GM23248 (cell line): ENCODE measurements around the gene RS1. TPM values are rescaled to one million over a fixed set of nuclear protein-coding genes. Genes with fewer than 3 reads are reported as not detected.

Source experiments
- DNase-seq: peaks from one replicate; pipeline ENCODE4 v3.0.0-alpha.2; 2015
- H2AFZ ChIP-seq: fragments of 200-600 bp; sonication (generic); 2 replicates; pipeline ENCODE4 v1.6.1; 2016; ENCODE audit warnings: antibody characterized with exemption
- H3F3A ChIP-seq: fragments of 200-600 bp; sonication (generic); 2 replicates; pipeline ENCODE4 v1.6.1; 2016; ENCODE audit warnings: mild to moderate bottlenecking, antibody characterized with exemption, mixed run types; ENCODE audit not compliant: insufficient read depth
- H3K27ac ChIP-seq: fragments of 200-600 bp; sonication (generic); 2 replicates; pipeline ENCODE4 v1.5.1; 2016; ENCODE audit warnings: mild to moderate bottlenecking
- H3K27me3 ChIP-seq: fragments of 200-600 bp; sonication (generic); replicated peaks from 2 replicates; pipeline ENCODE4 v1.6.1; 2016; ENCODE audit warnings: mild to moderate bottlenecking; ENCODE audit not compliant: insufficient read depth
- H3K36me3 ChIP-seq: fragments of 200-600 bp; sonication (generic); 2 replicates; pipeline ENCODE4 v1.6.1; 2016; ENCODE audit warnings: low read depth, mild to moderate bottlenecking
- H3K4me1 ChIP-seq: fragments of 200-600 bp; sonication (generic); 2 replicates; pipeline ENCODE4 v1.6.1; 2016; ENCODE audit warnings: mild to moderate bottlenecking; ENCODE audit not compliant: insufficient read depth
- H3K4me2 ChIP-seq: fragments of 200-600 bp; sonication (generic); one replicate; pipeline ENCODE4 v1.6.1; 2016; ENCODE audit warnings: mild to moderate bottlenecking; ENCODE audit not compliant: unreplicated experiment
- H3K4me3 ChIP-seq: fragments of 200-600 bp; sonication (generic); 2 replicates; pipeline ENCODE4 v1.5.1; 2016; ENCODE audit warnings: mild to moderate bottlenecking
- H3K79me2 ChIP-seq: fragments of 200-600 bp; sonication (generic); 2 replicates; pipeline ENCODE4 v1.6.1; 2016; ENCODE audit warnings: mild to moderate bottlenecking; ENCODE audit not compliant: insufficient read depth
- H3K9ac ChIP-seq: fragments of 200-600 bp; sonication (generic); 2 replicates; pipeline ENCODE4 v1.6.1; 2016; ENCODE audit warnings: mild to moderate bottlenecking
- H3K9me2 ChIP-seq: fragments of 200-600 bp; sonication (generic); 2 replicates; pipeline ENCODE4 v1.6.1; 2016; ENCODE audit warnings: mixed run types, mild to moderate bottlenecking, moderate library complexity; ENCODE audit not compliant: insufficient read depth
- H3K9me3 ChIP-seq: fragments of 200-600 bp; sonication (generic); one replicate; pipeline ENCODE4 v1.6.1; 2017; ENCODE audit warnings: low read depth
- H4K20me1 ChIP-seq: fragments of 200-600 bp; sonication (generic); 2 replicates; pipeline ENCODE4 v1.6.0; 2016; ENCODE audit not compliant: insufficient read depth
- EZH2 ChIP-seq: fragments of 200-600 bp; sonication (generic); IDR thresholded peaks from 2 replicates; pipeline ENCODE4 v1.6.1; 2018; ENCODE audit warnings: antibody characterized with exemption, mild to moderate bottlenecking; ENCODE audit not compliant: insufficient read depth, poor library complexity, severe bottlenecking
- EZH2phosphoT487 ChIP-seq: fragments of 200-600 bp; sonication (generic); IDR thresholded peaks from 2 replicates; pipeline ENCODE4 v1.6.1; 2018; ENCODE audit warnings: antibody characterized with exemption, moderate library complexity, mild to moderate bottlenecking, low read depth; ENCODE audit not compliant: insufficient read depth
- WGBS, 2 experiments: methylation state at CpG; one replicate each; pipeline ENCODE4 v1.1.6; 2015 to 2017; ENCODE audit warnings: low lambda C conversion rate in 2 of 2, low coverage in 1 of 2; ENCODE audit errors: missing lambda C conversion rate in 2 of 2; 5-methylcytosine and 5-hydroxymethylcytosine counted together
- in situ Hi-C: fragments of 300-500 bp; cut with MboI; formaldehyde crosslinking; loops from 2 replicates; pipeline ENCODE4 v1.15.0; 2020
- polyA plus RNA-seq: library from polyadenylated mRNA; unstranded; fragments of >200 nt; fragmentation: Nextera tagmentation; extraction: Ambion mirVana; gene quantifications from 2 replicates; pipeline ENCODE4 v1.2.1, GENCODE V29; 2016
- total RNA-seq: library from RNA; depleted of rRNA; stranded (reverse); fragments of >200 nt; shearing (Covaris generic); gene quantifications from 2 replicates; pipeline ENCODE4 v1.2.3, GENCODE V29; 2014

The RS1 gene
- total and polyA plus RNA-seq, 2 experiments from 2014 or later = not detected

DNA sequence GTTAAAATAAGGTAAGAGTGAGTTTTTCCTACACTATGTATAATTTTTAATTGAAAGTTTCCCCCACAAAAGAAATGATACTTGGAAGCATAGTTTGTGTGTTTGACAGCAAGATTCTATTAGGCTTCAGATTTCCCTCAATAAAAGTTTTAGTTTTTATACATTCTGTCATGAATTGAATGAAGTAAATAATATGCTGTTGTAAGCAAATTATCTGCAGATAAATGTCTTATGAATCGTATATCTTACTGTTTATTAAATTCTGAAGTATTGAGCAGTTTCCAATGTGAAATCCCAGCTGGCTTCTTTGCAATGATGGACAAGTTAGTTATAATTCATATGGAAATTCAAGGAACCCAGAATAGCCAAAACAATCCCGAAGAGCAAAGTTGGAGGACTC lies 33.5 kb downstream of the RS1 start:
- H2AFZ ChIP-seq = no peak overlapping the region
- no peaks in the 10 kb centered on the region for H3K9me3 ChIP-seq
- H3K36me3 ChIP-seq = no peaks in the 10 kb centered on the region
- DNase-seq = no peak
- no peak overlapping the region for H3K4me2 ChIP-seq
- no peaks in the 10 kb centered on the region for H3K27me3 ChIP-seq
- H3K9ac ChIP-seq = no peak overlapping the region
- H4K20me1 ChIP-seq = no peaks in the 10 kb centered on the region
- no peaks in the 10 kb centered on the region for H3K9me2 ChIP-seq
- no peaks in the 10 kb centered on the region for H3K79me2 ChIP-seq
- no peak overlapping the region for H3K27ac ChIP-seq
- no peaks in the 10 kb centered on the region for H3F3A ChIP-seq
- H3K4me3 ChIP-seq = no peak overlapping the region
- TF ChIP-seq EZH2 (no peak), EZH2phosphoT487 (no peak)
- H3K4me1 ChIP-seq = no peaks in the 10 kb centered on the region
- in situ Hi-C loops = no loop called here
- WGBS, 2 experiments = 78 to 79% methylated on average over 2 of the region's 2 CpGs

DNA sequence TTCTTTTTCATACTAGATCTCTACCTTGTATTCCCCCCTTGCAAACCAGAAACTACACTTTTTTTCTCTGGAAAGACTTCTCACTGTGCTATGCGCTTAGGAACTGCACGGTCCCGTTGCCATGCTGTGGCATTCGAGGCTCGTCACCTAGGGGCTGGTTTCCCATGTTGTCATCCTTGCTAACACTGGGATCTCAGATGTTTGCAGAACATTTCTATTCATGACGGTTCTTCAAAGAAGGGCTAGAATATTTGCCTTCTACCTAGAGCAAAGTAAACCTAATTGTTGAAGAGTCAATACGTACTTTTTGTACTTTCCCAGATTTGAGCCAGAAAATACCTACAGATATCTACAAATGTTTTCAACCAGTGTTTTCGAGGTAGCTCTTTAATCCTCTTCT lies 41.0 kb downstream of the RS1 start:
- Histone ChIP-seq H3F3A (no peaks in the 10 kb centered on the region), H3K4me1 (no peaks in the 10 kb centered on the region), H3K4me3 (no peak overlapping the region), H3K27ac (no peak overlapping the region), H3K9me3 (no peaks in the 10 kb centered on the region), H3K4me2 (no peak overlapping the region), H3K9me2 (no peaks in the 10 kb centered on the region), H3K79me2 (no peaks in the 10 kb centered on the region), H3K9ac (no peak overlapping the region), H4K20me1 (no peaks in the 10 kb centered on the region), H3K27me3 (no peaks in the 10 kb centered on the region), H2AFZ (no peak overlapping the region), H3K36me3 (no peaks in the 10 kb centered on the region)
- no peak for TF ChIP-seq EZH2phosphoT487
- TF ChIP-seq EZH2 = no peak
- in situ Hi-C loops = no loop called here
- WGBS, 2 experiments = 99% methylated on average over 8 of the region's 8 CpGs
- no peak for DNase-seq

DNA sequence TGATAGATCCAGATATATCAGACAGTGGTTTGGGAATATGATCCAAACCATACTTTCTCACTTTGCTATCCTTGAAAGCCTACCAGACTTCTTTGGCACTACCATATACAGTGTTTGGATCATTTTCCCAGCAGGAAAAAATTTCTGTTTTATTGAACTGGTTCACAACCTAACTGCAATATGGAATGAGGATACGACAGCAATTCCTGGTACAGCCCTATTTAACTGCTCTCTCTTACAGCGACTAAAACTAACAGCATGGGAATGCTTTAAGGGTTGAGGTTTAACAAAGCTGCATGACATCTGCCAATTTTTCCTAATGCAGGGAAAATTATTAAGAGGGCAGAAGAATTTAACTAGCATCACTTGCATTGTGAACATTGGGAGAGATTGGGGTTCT lies 47.3 kb downstream of the RS1 start:
- DNase-seq = no peak

DNA sequence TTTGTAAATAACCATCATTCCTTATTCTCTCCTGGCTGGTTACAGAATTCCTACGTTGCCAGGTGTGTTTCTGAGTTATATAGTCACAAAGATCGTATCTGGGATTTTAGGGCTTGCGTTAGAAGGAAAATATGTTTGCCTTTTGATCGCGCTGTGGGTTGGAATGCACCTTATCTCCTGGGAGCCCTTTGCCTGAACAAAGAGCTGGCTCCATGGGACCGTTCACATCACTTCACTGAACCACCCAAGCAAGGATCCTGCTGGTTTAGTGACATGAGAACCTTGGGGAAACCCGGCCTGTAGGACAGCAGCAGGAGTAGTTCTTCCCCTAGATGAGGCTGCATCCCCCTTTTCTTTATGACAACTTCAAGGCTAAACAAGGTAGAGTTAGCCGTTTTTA lies 51.6 kb downstream of the RS1 start:
- Histone ChIP-seq H3K4me3 (no peak overlapping the region), H3K27me3 (no peaks in the 10 kb centered on the region), H2AFZ (no peak overlapping the region), H3K9ac (no peak overlapping the region), H3K27ac (no peak overlapping the region), H4K20me1 (no peaks in the 10 kb centered on the region), H3K4me2 (no peak overlapping the region), H3K9me3 (no peaks in the 10 kb centered on the region), H3F3A (no peaks in the 10 kb centered on the region), H3K79me2 (no peaks in the 10 kb centered on the region), H3K36me3 (no peaks in the 10 kb centered on the region), H3K9me2 (no peaks in the 10 kb centered on the region), H3K4me1 (no peaks in the 10 kb centered on the region)
- WGBS, 2 experiments = 94 to 95% methylated on average over 7 to 8 of the region's 8 CpGs
- no peak for DNase-seq
- in situ Hi-C loops = no loop called here
- TF ChIP-seq EZH2 (no peak), EZH2phosphoT487 (no peak)

More for the DNA sequence above, 47.3 kb downstream of the RS1 start:
- Histone ChIP-seq H3K79me2 (no peaks in the 10 kb centered on the region), H3K27me3 (no peaks in the 10 kb centered on the region), H3F3A (no peaks in the 10 kb centered on the region), H3K9ac (no peak overlapping the region), H3K4me1 (no peaks in the 10 kb centered on the region), H3K27ac (no peak overlapping the region), H3K4me3 (no peak overlapping the region), H4K20me1 (no peaks in the 10 kb centered on the region), H2AFZ (no peak overlapping the region), H3K9me2 (no peaks in the 10 kb centered on the region), H3K4me2 (no peak overlapping the region), H3K36me3 (no peaks in the 10 kb centered on the region), H3K9me3 (no peaks in the 10 kb centered on the region)
- 94 to 100% methylated on average over 2 of the region's 2 CpGs for WGBS, 2 experiments
- in situ Hi-C loops = no loop called here
- no peak for TF ChIP-seq EZH2
- no peak for TF ChIP-seq EZH2phosphoT487

DNA sequence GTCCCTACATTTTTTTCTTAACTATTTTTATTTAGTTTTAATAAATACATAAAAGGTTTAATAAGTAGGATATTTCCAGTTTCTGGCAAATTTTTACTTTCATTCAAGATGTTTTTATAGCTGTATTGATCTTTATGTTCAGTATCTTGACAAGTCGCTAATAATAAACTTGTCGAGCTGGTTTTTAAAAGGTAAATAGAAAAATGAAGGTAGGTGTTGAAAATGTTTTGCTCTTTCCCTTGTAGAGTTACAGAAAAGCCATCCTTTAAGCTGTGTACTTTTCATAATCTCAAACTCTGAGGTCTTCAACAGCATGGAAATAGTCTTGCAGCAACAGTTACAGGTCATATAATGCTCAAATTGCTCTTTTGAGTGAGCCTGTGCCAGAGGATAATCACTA lies 52.6 kb downstream of the RS1 start:
- no peak overlapping the region for H2AFZ ChIP-seq
- H3K9me3 ChIP-seq = no peaks in the 10 kb centered on the region
- no peaks in the 10 kb centered on the region for H3K27me3 ChIP-seq
- H3K9me2 ChIP-seq = no peaks in the 10 kb centered on the region
- no peak for DNase-seq
- H3K4me1 ChIP-seq = no peaks in the 10 kb centered on the region
- WGBS, 2 experiments = 96 to 100% methylated on average over 2 of the region's 2 CpGs
- no peak for TF ChIP-seq EZH2
- no peak for TF ChIP-seq EZH2phosphoT487
- no peak overlapping the region for H3K4me2 ChIP-seq
- no peak overlapping the region for H3K27ac ChIP-seq
- no peak overlapping the region for H3K9ac ChIP-seq
- H3K4me3 ChIP-seq = no peak overlapping the region
- no peaks in the 10 kb centered on the region for H3K36me3 ChIP-seq
- no peaks in the 10 kb centered on the region for H3F3A ChIP-seq
- in situ Hi-C loops = no loop called here
- H4K20me1 ChIP-seq = no peaks in the 10 kb centered on the region
- no peaks in the 10 kb centered on the region for H3K79me2 ChIP-seq
